ENCODE data around the gene OR12D1.

The OR12D1 gene

GRCh38 chr6:29456971-29457370 is 42.2 kb downstream of the OR12D1 start, which contains the start of the genes OR11A1 and OR2H1:
Gene OR11A1 (minus strand): TSS chr6:29457071. CDS start chr6:29427641, 29,430 bp downstream.
Gene OR2H1 (plus strand): TSS chr6:29457155. CDS start chr6:29461770, 4,615 bp downstream.
- Histone ChIP-seq H3K4me1 (no peaks in the 10 kb centered on the region), H3K9me3 (peaks cover under 1% of the 10 kb centered on the region; the same call in 1 of the 2 replicates), H3K27me3 (no peaks in the 10 kb centered on the region; the same call in 1 of the 2 replicates)

GRCh38 chr6:29461021-29461814 is 46.5 kb downstream of the OR12D1 start:
- TF ChIP-seq CTCF (IDR thresholded peaks at IDR 0.05; ENCODE audit: low read depth, low read length): no peak
- Histone ChIP-seq H3K36me3 (no peaks in the 10 kb centered on the region), H3K9me3 (no peaks in the 10 kb centered on the region), H3K4me3 (ENCODE audit: low read depth, low read length) (no peak overlapping the region), H3K4me1 (no peaks in the 10 kb centered on the region), H3K27me3 (no peaks in the 10 kb centered on the region; the same call in 1 of the 2 replicates)
- no peak for DNase-seq

More at GRCh38 chr6:29456971-29457370, 42.2 kb downstream of the OR12D1 start, which contains the start of the genes OR11A1 and OR2H1:
- Histone ChIP-seq H3K36me3 (no peaks in the 10 kb centered on the region), H3K4me3 (ENCODE audit: low read depth, low read length) (no peak within 1 kb of the TSS)
- DNase-seq: no peak
- TF ChIP-seq CTCF (IDR thresholded peaks at IDR 0.05; ENCODE audit: low read depth, low read length): no peak

- no peaks in the 10 kb centered on the region for H3K4me1 ChIP-seq
- no peak overlapping the region for H3K4me3 ChIP-seq (ENCODE audit: low read depth, low read length)
- no peaks in the 10 kb centered on the region; the same call in 1 of the 2 replicates for H3K27me3 ChIP-seq
- TF ChIP-seq CTCF (IDR thresholded peaks at IDR 0.05; ENCODE audit: low read depth, low read length): no peak
- H3K36me3 ChIP-seq: no peaks in the 10 kb centered on the region
- DNase-seq: no peak
- no peaks in the 10 kb centered on the region for H3K9me3 ChIP-seq
Measured at GRCh38 chr6:29462022-29462421, 47.3 kb downstream of the OR12D1 start.

DNA sequence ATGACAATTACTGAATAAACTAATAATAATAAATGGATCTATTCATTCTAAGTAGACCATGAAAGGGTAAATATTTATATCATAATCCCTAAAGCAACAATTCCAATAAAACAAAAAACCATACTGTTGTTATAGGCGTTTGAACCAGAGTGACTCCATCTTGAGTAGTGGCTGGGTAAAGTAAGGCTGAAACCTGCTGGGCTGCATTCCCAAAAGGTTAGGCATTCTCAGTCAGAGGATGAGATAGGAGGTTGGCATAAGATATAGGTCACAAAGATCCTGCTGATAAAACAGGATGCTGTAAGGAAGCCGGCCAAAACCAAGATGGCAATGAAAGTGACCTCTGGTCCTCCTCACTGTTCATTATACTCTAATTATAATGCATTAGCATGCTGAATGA is 50.6 kb downstream of the OR12D1 start:
- H3K4me3 ChIP-seq (ENCODE audit: low read depth, low read length): no peak overlapping the region
- H3K4me1 ChIP-seq: no peaks in the 10 kb centered on the region
- TF ChIP-seq CTCF (IDR thresholded peaks at IDR 0.05; ENCODE audit: low read depth, low read length): no peak
- DNase-seq: no peak
- H3K9me3 ChIP-seq: no peaks in the 10 kb centered on the region
- no peaks in the 10 kb centered on the region for H3K27me3 ChIP-seq
- no peaks in the 10 kb centered on the region for H3K36me3 ChIP-seq

GRCh38 chr6:29465801-29466200 is 51.1 kb downstream of the OR12D1 start:
- Histone ChIP-seq H3K27me3 (no peaks in the 10 kb centered on the region), H3K36me3 (no peaks in the 10 kb centered on the region), H3K9me3 (no peaks in the 10 kb centered on the region), H3K4me1 (no peaks in the 10 kb centered on the region), H3K4me3 (ENCODE audit: low read depth, low read length) (no peak overlapping the region)
- TF ChIP-seq CTCF (IDR thresholded peaks at IDR 0.05; ENCODE audit: low read depth, low read length): no peak
- no peak for DNase-seq

- no peak for TF ChIP-seq CTCF (IDR thresholded peaks at IDR 0.05; ENCODE audit: low read depth, low read length)
- no peak for DNase-seq
- no peaks in the 10 kb centered on the region for H3K9me3 ChIP-seq
- H3K4me1 ChIP-seq: no peaks in the 10 kb centered on the region
- H3K4me3 ChIP-seq (ENCODE audit: low read depth, low read length): no peak overlapping the region
- H3K27me3 ChIP-seq: no peaks in the 10 kb centered on the region
- no peaks in the 10 kb centered on the region for H3K36me3 ChIP-seq
Measured at GRCh38 chr6:29466241-29466640, 51.5 kb downstream of the OR12D1 start.

Measured in BE2C (cell line).